HepG2 (cell line): ENCODE results near the gene RRP8. TPM values are rescaled to one million over a fixed set of nuclear protein-coding genes. Genes with fewer than 3 reads are reported as not detected.

Experiments used
- ATAC-seq: fragments of 200-7000 bp; cut with Tn5 transposase; 3 replicates; pipeline ENCODE4 v1.9.1; 2020; ENCODE audit warnings: mild to moderate bottlenecking, moderate library complexity
- BruUV-seq: library from RNA; stranded (reverse); fragments of 400-500 nt; replicated peaks from 2 replicates; lab custom pipeline; 2021; lab: Mats Ljungman, UMichigan
- CTCF ChIA-PET: fragments of 300-600 bp; formaldehyde crosslinking; extraction: SDS; loops from one replicate; lab custom pipeline; 2021; ENCODE audit warnings: low total read pairs, inconsistent platforms, low intra/inter-chr PET ratio; lab: Yijun Ruan, JAX
- POLR2A ChIA-PET: fragments of 350-600 bp; sonication (Branson Sonifier 250); formaldehyde crosslinking; loops from one replicate; lab custom pipeline; 2020; ENCODE audit warnings: antibody characterized with exemption, inconsistent platforms; lab: Yijun Ruan, JAX
- DNase-seq: peaks from one replicate; pipeline ENCODE4 v3.0.0-alpha.2; 2015; ENCODE audit warnings: low spot score
- FAIRE-seq: peaks from 3 replicates; lab custom pipeline; 2011; peaks lifted over from hg19 to GRCh38; lab: Jason Lieb, UNC
- H2AFZ ChIP-seq: one replicate; pipeline ENCODE4 v1.6.1; 2011; ENCODE audit warnings: low read length, inconsistent platforms
- H3K27ac ChIP-seq: fragments of 300-600 bp; 3 replicates; pipeline ENCODE4 v1.8.0; 2011; ENCODE audit warnings: mixed run types, mild to moderate bottlenecking, mixed read lengths, low read length, inconsistent platforms; ENCODE audit not compliant: insufficient read depth; ENCODE audit errors: extremely low read length
- H3K27me3 ChIP-seq, 2 experiments: fragments of 200-600 bp in 1 of 2; 2 replicates in 1 of 2; 3 replicates in 1 of 2; pipeline versions ENCODE4 v1.6.0 to v1.8.0; 2011; ENCODE audit warnings: low read length in 2 of 2, mild to moderate bottlenecking in 2 of 2, moderate library complexity in 2 of 2, inconsistent platforms in 1 of 2; ENCODE audit not compliant: insufficient read depth in 2 of 2, control insufficient read depth in 1 of 2
- H3K36me3 ChIP-seq, 2 experiments: fragments of 200-600 bp in 1 of 2; replicated peaks in 1 of 2; 2 replicates in 1 of 2; 3 replicates in 1 of 2; pipeline versions ENCODE4 v1.5.1 to v1.8.0; 2011; ENCODE audit warnings: low read length in 2 of 2, inconsistent platforms in 1 of 2; ENCODE audit not compliant: insufficient read depth in 2 of 2, control insufficient read depth in 1 of 2
- H3K4me1 ChIP-seq: 2 replicates; pipeline ENCODE4 v1.5.1; 2012; ENCODE audit warnings: low read length, inconsistent platforms; ENCODE audit not compliant: insufficient read depth
- H3K4me2 ChIP-seq: 2 replicates; pipeline ENCODE4 v1.6.0; 2011; ENCODE audit warnings: low read depth, low read length, inconsistent platforms
- H3K4me3 ChIP-seq, 3 experiments: fragments of 200-600 bp in 1 of 3; sonication (generic), shearing (Covaris generic) in 1 of 3; replicated peaks in 1 of 3; 2 replicates each; pipeline ENCODE4 v1.5.1; 2011 to 2016; ENCODE audit warnings: low read length in 3 of 3, inconsistent platforms in 2 of 3, low read depth in 2 of 3, mild to moderate bottlenecking in 2 of 3, control low read depth in 1 of 3, mixed read lengths in 1 of 3; ENCODE audit not compliant: insufficient read depth in 1 of 3
- H3K79me2 ChIP-seq: one replicate; pipeline ENCODE4 v1.6.1; 2011; ENCODE audit warnings: low read length, inconsistent platforms; ENCODE audit not compliant: insufficient read depth
- H3K9ac ChIP-seq: 2 replicates; pipeline ENCODE4 v1.6.0; 2011; ENCODE audit warnings: mild to moderate bottlenecking, low read depth, low read length, inconsistent platforms; ENCODE audit not compliant: insufficient read depth
- H3K9me3 ChIP-seq: 2 replicates; pipeline ENCODE4 v1.5.1; 2012; ENCODE audit warnings: mild to moderate bottlenecking, low read length
- H4K20me1 ChIP-seq: 2 replicates; pipeline ENCODE4 v1.6.0; 2011; ENCODE audit warnings: inconsistent platforms, mild to moderate bottlenecking, low read length, moderate library complexity; ENCODE audit not compliant: insufficient read depth
- EHMT2 ChIP-seq: fragments of 200-600 bp; sonication (generic); IDR thresholded peaks from 2 replicates; pipeline ENCODE4 v1.7.0; 2017; ENCODE audit warnings: antibody characterized with exemption, low read depth, low read length, borderline replicate concordance
- GATAD1 ChIP-seq: IDR thresholded peaks from 2 replicates; pipeline ENCODE4 v1.6.1; 2016; ENCODE audit warnings: missing genetic modification reagents, missing compliant biosample characterization
- HOXA7 ChIP-seq: sonication (generic); formaldehyde crosslinking; IDR thresholded peaks from 2 replicates; pipeline ENCODE4 v1.8.1; 2022; ENCODE audit warnings: mild to moderate bottlenecking, missing genetic modification reagents, moderate library complexity
- KDM4B ChIP-seq: sonication (generic); formaldehyde crosslinking; IDR thresholded peaks from 2 replicates; pipeline ENCODE4 v1.4.0; 2020; ENCODE audit warnings: missing genetic modification reagents
- MLLT10 ChIP-seq: sonication (generic); formaldehyde crosslinking; IDR thresholded peaks from 2 replicates; pipeline ENCODE4 v1.4.0; 2020; ENCODE audit warnings: missing genetic modification reagents
- SUZ12 ChIP-seq: fragments of 150-350 bp; IDR thresholded peaks from 2 replicates; pipeline ENCODE4 v1.6.1; 2014; ENCODE audit warnings: low read depth, low read length
- ZBTB21 ChIP-seq: sonication (generic); formaldehyde crosslinking; IDR thresholded peaks from 2 replicates; pipeline ENCODE4 v1.4.0; 2020; ENCODE audit warnings: missing genetic modification reagents
- ZMAT3 ChIP-seq: sonication (generic); formaldehyde crosslinking; conservative IDR thresholded peaks from 2 replicates; pipeline ENCODE4 v1.7.0; 2021; ENCODE audit warnings: missing genetic modification reagents
- ZNF354B ChIP-seq: sonication (generic); formaldehyde crosslinking; IDR thresholded peaks from 2 replicates; pipeline ENCODE4 v1.8.0; 2022; ENCODE audit warnings: mild to moderate bottlenecking, missing genetic modification reagents
- ZNF501 ChIP-seq: sonication (generic); formaldehyde crosslinking; IDR thresholded peaks from 2 replicates; pipeline ENCODE4 v1.5.1; 2020; ENCODE audit warnings: mild to moderate bottlenecking, moderate library complexity, missing genetic modification reagents
- ZNF672 ChIP-seq: sonication (generic); formaldehyde crosslinking; IDR thresholded peaks from 2 replicates; pipeline ENCODE4 v1.8.1; 2022; ENCODE audit warnings: missing genetic modification reagents
- WGBS: methylation state at CpG from one replicate; pipeline ENCODE4 v1.1.6; 2017; ENCODE audit warnings: low lambda C conversion rate; 5-methylcytosine and 5-hydroxymethylcytosine counted together
- in situ Hi-C: cut with HindIII; loops from 2 replicates; pipeline ENCODE4 v1.10.0; 2017; ENCODE audit warnings: low pct_unique_long_range_greater_than_20kb; ENCODE audit not compliant: extremely low pct_ligation_motif_present
- intact Hi-C: fragments of 100-400 bp; cut with micrococcal nuclease; formaldehyde crosslinking; loops from one replicate; pipeline ENCODE4 v1.10.0; 2022; ENCODE audit not compliant: unreplicated experiment
- polyA plus RNA-seq, 8 experiments: library from polyadenylated mRNA; depleted of rRNA in 3 of 8; stranded (reverse) in 7 of 8; unstranded in 1 of 8; fragments of >200 nt; fragmentation: Illumina TruSeq in 4 of 8; extraction: Trizol in 4 of 8; gene quantifications; 2 replicates each; pipeline versions ENCODE4 v1.2.1 to v1.2.3, GENCODE V29; 2011 to 2016; ENCODE audit warnings: low read depth in 4 of 8, missing spikeins in 1 of 8, mixed read lengths in 1 of 8; ENCODE audit not compliant: insufficient read depth in 1 of 8
- total RNA-seq, 5 experiments: library from RNA; depleted of rRNA; stranded (reverse); fragments of >200 nt; fragmentation: Illumina TruSeq; extraction: Trizol; gene quantifications; 2 replicates each; pipeline ENCODE4 v1.2.3, GENCODE V29; 2016; ENCODE audit warnings: low read depth in 1 of 5
- TF ChIP-seq, protein P1 (sequence below): sonication (generic); formaldehyde crosslinking; IDR thresholded peaks from 2 replicates; pipeline ENCODE4 v1.4.0; 2020; ENCODE audit warnings: missing genetic modification reagents
- TF ChIP-seq, protein P2 (sequence below): sonication (generic); formaldehyde crosslinking; IDR thresholded peaks from 2 replicates; pipeline ENCODE4 v1.9.0; 2022; ENCODE audit warnings: missing genetic modification reagents, mild to moderate bottlenecking, borderline replicate concordance
- TF ChIP-seq, protein P3 (sequence below): sonication (generic); formaldehyde crosslinking; conservative IDR thresholded peaks from 2 replicates; pipeline ENCODE4 v1.4.0; 2020; ENCODE audit warnings: missing genetic modification reagents
- TF ChIP-seq, protein P4 (sequence below): sonication (generic); formaldehyde crosslinking; IDR thresholded peaks from 2 replicates; pipeline ENCODE4 v1.4.0; 2020; ENCODE audit warnings: missing genetic modification reagents, borderline replicate concordance

The RRP8 gene
- total and polyA plus RNA-seq, 2 of the 13 experiments (the other 11 are each of a cell fraction or from before 2014, with no cell fraction given), result 7.2 to 21.6 TPM

DNA sequence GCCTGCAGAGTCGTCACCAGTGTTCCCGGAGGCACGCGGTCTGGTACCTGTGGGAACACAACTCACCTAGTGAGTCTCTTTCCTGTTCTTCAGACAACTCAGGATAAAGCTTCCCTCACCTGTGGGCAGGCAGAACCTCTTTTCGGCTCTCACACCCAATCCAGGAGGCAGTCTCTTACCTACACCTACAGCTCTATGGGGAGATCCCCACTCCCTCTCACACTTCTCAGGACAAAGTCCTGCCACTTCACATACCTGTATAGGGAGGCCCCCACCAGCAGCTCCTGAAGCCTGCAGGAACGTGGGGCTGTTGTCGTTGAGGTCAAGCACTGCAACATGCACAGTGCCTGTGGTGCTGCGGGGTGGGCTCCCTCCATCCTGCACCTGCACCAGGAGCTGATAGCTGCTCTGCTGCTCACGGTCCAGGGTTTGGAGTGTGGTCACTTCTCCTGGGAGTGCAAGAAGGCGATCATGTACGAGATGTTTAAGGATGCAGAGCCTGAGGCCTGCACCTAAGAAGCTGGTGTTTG lies 28.0 kb upstream of the RRP8 start:
- DNase-seq (no peak), FAIRE-seq (no peak), ATAC-seq (peak; percentile 11; the same call in 2 of the 3 replicates)
- no peaks in the 10 kb centered on the region for H3K79me2 ChIP-seq
- H2AFZ ChIP-seq, result no peak overlapping the region
- H3K4me1 ChIP-seq, result peaks cover 28% of the 10 kb centered on the region
- ChIA-PET CTCF (no interaction called here), POLR2A (interaction anchor here (0.7 kb wide), 1 partner anchor 12 kb away, joined by 3 read pairs; the partner anchor contains the start of gene TPP1)
- H3K4me2 ChIP-seq, result no peak overlapping the region
- WGBS, result 45% methylated on average over 10 of the region's 11 CpGs
- peaks cover 9 to 57% of the 10 kb centered on the region in 2 experiments; a peak in 4 of 5 replicates for H3K27me3 ChIP-seq
- no peak overlapping the region for H3K27ac ChIP-seq
- intact Hi-C loops, result no loop called here
- no peak overlapping the region for H3K4me3 ChIP-seq
- H3K36me3 ChIP-seq, result no peaks in the 10 kb centered on the region
- H3K9ac ChIP-seq, result no peak overlapping the region
- no TSS peak for BruUV-seq
- in situ Hi-C loops, result no loop called here
- H3K9me3 ChIP-seq, result no peaks in the 10 kb centered on the region
- no peaks in the 10 kb centered on the region for H4K20me1 ChIP-seq
- TF ChIP-seq ZNF672 (CRISPR knock-in tag), result no peak
- no peak for TF ChIP-seq MLLT10
- no peak for TF ChIP-seq ZBTB21 (CRISPR knock-in tag)
- TF ChIP-seq, protein P1, sequence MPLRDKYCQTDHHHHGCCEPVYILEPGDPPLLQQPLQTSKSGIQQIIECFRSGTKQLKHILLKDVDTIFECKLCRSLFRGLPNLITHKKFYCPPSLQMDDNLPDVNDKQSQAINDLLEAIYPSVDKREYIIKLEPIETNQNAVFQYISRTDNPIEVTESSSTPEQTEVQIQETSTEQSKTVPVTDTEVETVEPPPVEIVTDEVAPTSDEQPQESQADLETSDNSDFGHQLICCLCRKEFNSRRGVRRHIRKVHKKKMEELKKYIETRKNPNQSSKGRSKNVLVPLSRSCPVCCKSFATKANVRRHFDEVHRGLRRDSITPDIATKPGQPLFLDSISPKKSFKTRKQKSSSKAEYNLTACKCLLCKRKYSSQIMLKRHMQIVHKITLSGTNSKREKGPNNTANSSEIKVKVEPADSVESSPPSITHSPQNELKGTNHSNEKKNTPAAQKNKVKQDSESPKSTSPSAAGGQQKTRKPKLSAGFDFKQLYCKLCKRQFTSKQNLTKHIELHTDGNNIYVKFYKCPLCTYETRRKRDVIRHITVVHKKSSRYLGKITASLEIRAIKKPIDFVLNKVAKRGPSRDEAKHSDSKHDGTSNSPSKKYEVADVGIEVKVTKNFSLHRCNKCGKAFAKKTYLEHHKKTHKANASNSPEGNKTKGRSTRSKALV (CRISPR knock-in tag), result no peak
- TF ChIP-seq EHMT2, result no peak
- no peak for TF ChIP-seq SUZ12
- no peak for TF ChIP-seq KDM4B (CRISPR knock-in tag)
- TF ChIP-seq ZNF354B, result no peak
- TF ChIP-seq, protein P2, sequence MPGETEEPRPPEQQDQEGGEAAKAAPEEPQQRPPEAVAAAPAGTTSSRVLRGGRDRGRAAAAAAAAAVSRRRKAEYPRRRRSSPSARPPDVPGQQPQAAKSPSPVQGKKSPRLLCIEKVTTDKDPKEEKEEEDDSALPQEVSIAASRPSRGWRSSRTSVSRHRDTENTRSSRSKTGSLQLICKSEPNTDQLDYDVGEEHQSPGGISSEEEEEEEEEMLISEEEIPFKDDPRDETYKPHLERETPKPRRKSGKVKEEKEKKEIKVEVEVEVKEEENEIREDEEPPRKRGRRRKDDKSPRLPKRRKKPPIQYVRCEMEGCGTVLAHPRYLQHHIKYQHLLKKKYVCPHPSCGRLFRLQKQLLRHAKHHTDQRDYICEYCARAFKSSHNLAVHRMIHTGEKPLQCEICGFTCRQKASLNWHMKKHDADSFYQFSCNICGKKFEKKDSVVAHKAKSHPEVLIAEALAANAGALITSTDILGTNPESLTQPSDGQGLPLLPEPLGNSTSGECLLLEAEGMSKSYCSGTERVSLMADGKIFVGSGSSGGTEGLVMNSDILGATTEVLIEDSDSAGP (CRISPR knock-in tag), result no peak
- no peak for TF ChIP-seq ZNF501 (CRISPR knock-in tag)
- TF ChIP-seq, protein P3, sequence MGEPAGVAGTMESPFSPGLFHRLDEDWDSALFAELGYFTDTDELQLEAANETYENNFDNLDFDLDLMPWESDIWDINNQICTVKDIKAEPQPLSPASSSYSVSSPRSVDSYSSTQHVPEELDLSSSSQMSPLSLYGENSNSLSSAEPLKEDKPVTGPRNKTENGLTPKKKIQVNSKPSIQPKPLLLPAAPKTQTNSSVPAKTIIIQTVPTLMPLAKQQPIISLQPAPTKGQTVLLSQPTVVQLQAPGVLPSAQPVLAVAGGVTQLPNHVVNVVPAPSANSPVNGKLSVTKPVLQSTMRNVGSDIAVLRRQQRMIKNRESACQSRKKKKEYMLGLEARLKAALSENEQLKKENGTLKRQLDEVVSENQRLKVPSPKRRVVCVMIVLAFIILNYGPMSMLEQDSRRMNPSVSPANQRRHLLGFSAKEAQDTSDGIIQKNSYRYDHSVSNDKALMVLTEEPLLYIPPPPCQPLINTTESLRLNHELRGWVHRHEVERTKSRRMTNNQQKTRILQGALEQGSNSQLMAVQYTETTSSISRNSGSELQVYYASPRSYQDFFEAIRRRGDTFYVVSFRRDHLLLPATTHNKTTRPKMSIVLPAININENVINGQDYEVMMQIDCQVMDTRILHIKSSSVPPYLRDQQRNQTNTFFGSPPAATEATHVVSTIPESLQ, result no peak
- TF ChIP-seq HOXA7 (CRISPR knock-in tag), result no peak
- TF ChIP-seq, protein P4, sequence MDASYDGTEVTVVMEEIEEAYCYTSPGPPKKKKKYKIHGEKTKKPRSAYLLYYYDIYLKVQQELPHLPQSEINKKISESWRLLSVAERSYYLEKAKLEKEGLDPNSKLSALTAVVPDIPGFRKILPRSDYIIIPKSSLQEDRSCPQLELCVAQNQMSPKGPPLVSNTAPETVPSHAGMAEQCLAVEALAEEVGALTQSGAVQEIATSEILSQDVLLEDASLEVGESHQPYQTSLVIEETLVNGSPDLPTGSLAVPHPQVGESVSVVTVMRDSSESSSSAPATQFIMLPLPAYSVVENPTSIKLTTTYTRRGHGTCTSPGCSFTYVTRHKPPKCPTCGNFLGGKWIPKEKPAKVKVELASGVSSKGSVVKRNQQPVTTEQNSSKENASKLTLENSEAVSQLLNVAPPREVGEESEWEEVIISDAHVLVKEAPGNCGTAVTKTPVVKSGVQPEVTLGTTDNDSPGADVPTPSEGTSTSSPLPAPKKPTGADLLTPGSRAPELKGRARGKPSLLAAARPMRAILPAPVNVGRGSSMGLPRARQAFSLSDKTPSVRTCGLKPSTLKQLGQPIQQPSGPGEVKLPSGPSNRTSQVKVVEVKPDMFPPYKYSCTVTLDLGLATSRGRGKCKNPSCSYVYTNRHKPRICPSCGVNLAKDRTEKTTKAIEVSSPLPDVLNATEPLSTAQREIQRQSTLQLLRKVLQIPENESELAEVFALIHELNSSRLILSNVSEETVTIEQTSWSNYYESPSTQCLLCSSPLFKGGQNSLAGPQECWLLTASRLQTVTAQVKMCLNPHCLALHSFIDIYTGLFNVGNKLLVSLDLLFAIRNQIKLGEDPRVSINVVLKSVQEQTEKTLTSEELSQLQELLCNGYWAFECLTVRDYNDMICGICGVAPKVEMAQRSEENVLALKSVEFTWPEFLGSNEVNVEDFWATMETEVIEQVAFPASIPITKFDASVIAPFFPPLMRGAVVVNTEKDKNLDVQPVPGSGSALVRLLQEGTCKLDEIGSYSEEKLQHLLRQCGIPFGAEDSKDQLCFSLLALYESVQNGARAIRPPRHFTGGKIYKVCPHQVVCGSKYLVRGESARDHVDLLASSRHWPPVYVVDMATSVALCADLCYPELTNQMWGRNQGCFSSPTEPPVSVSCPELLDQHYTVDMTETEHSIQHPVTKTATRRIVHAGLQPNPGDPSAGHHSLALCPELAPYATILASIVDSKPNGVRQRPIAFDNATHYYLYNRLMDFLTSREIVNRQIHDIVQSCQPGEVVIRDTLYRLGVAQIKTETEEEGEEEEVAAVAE, result no peak
- TF ChIP-seq GATAD1 (CRISPR knock-in tag), result no peak
- no peak for TF ChIP-seq ZMAT3 (CRISPR knock-in tag)
